ENCODE data around the gene QSER1. TPM values are rescaled to one million over a fixed set of nuclear protein-coding genes. Genes with fewer than 3 reads are reported as not detected.
"Not testable (repeated sequence)": the region's sequence is repeated elsewhere in the genome, so short reads cannot be mapped to it uniquely, and the experiment has no call there.

The QSER1 gene
- total RNA-seq, 1 donor from 2014 or later = 15.1 TPM

DNA sequence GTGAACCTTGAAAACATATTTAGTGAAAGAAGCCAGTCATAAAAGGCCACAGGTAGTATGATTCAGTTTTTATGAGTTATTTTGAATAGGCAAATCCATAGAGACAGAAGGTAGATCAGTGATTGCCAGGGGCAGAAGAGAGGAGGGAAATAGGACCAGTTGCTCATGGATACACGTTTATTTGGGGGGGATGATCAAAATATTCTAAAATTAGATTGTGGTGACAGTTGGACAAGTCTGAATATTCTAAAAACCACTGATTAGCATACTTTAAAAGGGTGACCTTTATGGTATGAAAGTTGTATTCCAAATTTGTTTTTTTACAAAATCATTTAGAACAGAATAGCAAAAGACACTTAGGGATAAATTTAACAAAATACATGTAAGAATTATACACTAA, 28.6 kb downstream of the QSER1 start:
- H3K4me3 Mint-ChIP-seq = no peak overlapping the region
- H3K27ac Mint-ChIP-seq = no peak overlapping the region
- TF ChIP-seq, protein P1, sequence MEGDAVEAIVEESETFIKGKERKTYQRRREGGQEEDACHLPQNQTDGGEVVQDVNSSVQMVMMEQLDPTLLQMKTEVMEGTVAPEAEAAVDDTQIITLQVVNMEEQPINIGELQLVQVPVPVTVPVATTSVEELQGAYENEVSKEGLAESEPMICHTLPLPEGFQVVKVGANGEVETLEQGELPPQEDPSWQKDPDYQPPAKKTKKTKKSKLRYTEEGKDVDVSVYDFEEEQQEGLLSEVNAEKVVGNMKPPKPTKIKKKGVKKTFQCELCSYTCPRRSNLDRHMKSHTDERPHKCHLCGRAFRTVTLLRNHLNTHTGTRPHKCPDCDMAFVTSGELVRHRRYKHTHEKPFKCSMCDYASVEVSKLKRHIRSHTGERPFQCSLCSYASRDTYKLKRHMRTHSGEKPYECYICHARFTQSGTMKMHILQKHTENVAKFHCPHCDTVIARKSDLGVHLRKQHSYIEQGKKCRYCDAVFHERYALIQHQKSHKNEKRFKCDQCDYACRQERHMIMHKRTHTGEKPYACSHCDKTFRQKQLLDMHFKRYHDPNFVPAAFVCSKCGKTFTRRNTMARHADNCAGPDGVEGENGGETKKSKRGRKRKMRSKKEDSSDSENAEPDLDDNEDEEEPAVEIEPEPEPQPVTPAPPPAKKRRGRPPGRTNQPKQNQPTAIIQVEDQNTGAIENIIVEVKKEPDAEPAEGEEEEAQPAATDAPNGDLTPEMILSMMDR (IDR thresholded peaks at IDR 0.05) = no peak
- no peaks in the 10 kb centered on the region for H3K9me3 Mint-ChIP-seq
- intact Hi-C loops (cut with micrococcal nuclease) = no loop called here
- ChIA-PET POLR2A (no interaction called here), CTCF (no interaction called here)
- no peaks in the 10 kb centered on the region for H3K36me3 Mint-ChIP-seq (ENCODE audit: low read depth)
- no peak for ATAC-seq (ENCODE audit: low read depth)
- no peaks in the 10 kb centered on the region for H3K27me3 Mint-ChIP-seq
- H3K4me1 Mint-ChIP-seq = peaks cover 9% of the 10 kb centered on the region
- no peak for DNase-seq

DNA sequence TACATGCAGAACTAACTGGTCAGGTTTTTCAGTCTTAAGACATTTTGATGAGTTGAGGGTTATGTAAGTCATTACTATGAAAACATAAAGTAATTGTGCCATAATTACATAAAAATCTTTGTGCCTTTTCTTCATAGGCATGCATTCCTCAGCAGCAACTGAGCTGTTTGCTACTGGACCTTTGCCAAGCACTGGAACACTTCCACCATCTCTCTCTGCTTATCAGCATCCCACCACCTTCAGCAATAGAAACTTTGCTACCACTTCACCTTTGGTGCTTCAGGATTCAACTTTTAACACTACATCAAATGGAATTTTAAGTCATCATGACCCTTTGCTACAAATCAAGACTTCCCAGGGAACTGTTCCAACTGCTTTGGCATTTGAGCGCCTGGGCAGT, 39.0 kb downstream of the QSER1 start:
- ChIA-PET CTCF (no interaction called here), POLR2A (no interaction called here)
- TF ChIP-seq, protein P1 (IDR thresholded peaks at IDR 0.05) = no peak
- intact Hi-C loops (cut with micrococcal nuclease) = no loop called here
- Mint-ChIP-seq H3K4me3 (no peak overlapping the region), H3K27ac (no peak overlapping the region), H3K9me3 (no peaks in the 10 kb centered on the region), H3K36me3 (ENCODE audit: low read depth) (peaks cover 58% of the 10 kb centered on the region), H3K4me1 (no peaks in the 10 kb centered on the region), H3K27me3 (no peaks in the 10 kb centered on the region)
- no peak for DNase-seq
- no peak for ATAC-seq (ENCODE audit: low read depth)

DNA sequence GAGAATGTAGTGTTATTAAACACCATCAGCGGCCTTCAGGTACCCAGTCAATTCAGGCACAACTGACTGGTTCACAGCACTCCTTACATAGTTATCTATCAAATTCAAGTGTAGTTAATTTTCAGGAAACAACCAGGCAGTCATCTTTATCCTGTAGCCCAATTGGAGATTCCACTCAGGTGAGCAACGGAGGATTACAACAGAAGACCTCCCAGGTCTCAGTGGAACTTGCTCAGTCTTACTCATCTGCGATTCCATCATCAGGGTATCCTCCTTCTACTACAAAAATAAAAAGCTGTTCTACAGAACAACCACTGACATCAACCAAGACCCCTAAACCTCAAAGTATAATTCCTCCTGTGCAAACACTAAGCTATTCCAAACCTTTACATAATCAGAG, 39.6 kb downstream of the QSER1 start:
- DNase-seq (no peak), ATAC-seq (ENCODE audit: low read depth) (no peak)
- H3K36me3 Mint-ChIP-seq (ENCODE audit: low read depth) = peaks cover 64% of the 10 kb centered on the region
- no peak overlapping the region for H3K27ac Mint-ChIP-seq
- no peaks in the 10 kb centered on the region for H3K4me1 Mint-ChIP-seq
- TF ChIP-seq, protein P1 (IDR thresholded peaks at IDR 0.05) = no peak
- CTCF ChIA-PET = no interaction called here
- H3K4me3 Mint-ChIP-seq = no peak overlapping the region
- H3K9me3 Mint-ChIP-seq = no peaks in the 10 kb centered on the region
- intact Hi-C loops (cut with micrococcal nuclease) = no loop called here
- no peaks in the 10 kb centered on the region for H3K27me3 Mint-ChIP-seq
- POLR2A ChIA-PET = interaction anchor here (0.6 kb wide), 1 partner anchor 234 kb away, joined by 4 read pairs; no protein-coding TSS in a partner anchor

DNA sequence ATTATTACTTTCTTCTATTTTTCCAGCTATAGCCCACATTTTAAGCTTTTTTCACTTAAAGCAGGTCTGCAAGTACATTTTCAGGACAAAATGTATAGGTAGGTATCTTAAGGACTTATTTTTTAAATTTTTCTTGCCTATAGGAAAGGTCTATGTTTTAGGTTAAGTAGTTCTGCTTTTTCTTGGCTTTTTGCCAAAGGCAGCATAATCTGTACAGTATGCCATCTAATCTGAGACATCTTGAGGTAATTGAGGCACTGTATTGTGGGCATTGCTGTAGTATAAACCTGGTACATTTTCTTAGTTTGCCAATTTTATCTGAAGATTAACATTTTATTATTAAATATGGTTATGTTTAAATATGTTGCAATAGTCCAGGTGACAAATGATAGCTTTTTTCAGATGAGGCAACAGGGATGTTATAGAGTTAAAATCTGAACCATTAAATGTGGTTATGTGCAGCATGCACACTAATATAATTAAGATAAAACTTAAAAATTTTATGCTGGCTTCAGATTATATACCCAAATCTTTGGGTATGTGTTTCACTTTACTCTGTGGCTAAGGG, 42.9 kb downstream of the QSER1 start:
- Mint-ChIP-seq H3K27ac (no peak overlapping the region), H3K4me3 (no peak overlapping the region)
- no peak for DNase-seq

DNA sequence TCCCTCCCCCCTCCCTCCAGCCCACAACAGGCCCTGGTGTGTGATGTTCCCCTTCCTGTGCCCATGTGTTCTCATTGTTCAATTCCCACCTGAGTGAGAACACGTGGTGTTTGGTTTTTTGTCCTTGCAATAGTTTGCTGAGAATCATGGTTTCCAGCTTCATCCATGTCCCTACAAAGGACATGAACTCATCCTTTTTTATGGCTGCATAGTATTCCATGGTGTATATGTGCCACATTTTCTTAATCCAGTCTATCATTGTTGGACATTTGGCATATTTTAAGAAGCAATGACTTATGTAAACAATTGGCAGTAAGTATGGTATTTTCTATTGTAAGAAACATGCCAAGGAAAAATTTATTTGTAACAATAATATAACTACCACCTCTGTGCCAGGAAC, 43.6 kb downstream of the QSER1 start:
- DNase-seq; H3K9me3 Mint-ChIP-seq; H3K27me3 Mint-ChIP-seq; intact Hi-C loops (cut with micrococcal nuclease); ATAC-seq (ENCODE audit: low read depth); H3K27ac Mint-ChIP-seq; H3K4me3 Mint-ChIP-seq; CTCF ChIA-PET: not testable (repeated sequence)
- POLR2A ChIA-PET = interaction anchor here (0.7 kb wide), 1 partner anchor 35 kb away, joined by 3 read pairs; no protein-coding TSS in a partner anchor
- peaks cover 16% of the 10 kb centered on the region for H3K4me1 Mint-ChIP-seq
- peaks cover 80% of the 10 kb centered on the region for H3K36me3 Mint-ChIP-seq (ENCODE audit: low read depth)

More for the DNA sequence above, 42.9 kb downstream of the QSER1 start:
- no peaks in the 10 kb centered on the region for H3K27me3 Mint-ChIP-seq
- no peak for ATAC-seq (ENCODE audit: low read depth)
- ChIA-PET POLR2A (interaction anchor here (0.7 kb wide), 1 partner anchor 36 kb away, joined by 3 read pairs; no protein-coding TSS in a partner anchor), CTCF (no interaction called here)
- H3K9me3 Mint-ChIP-seq = no peaks in the 10 kb centered on the region
- TF ChIP-seq, protein P1 (IDR thresholded peaks at IDR 0.05) = no peak
- H3K36me3 Mint-ChIP-seq (ENCODE audit: low read depth) = peaks cover 74% of the 10 kb centered on the region
- H3K4me1 Mint-ChIP-seq = peaks cover 13% of the 10 kb centered on the region
- intact Hi-C loops (cut with micrococcal nuclease) = no loop called here

DNA sequence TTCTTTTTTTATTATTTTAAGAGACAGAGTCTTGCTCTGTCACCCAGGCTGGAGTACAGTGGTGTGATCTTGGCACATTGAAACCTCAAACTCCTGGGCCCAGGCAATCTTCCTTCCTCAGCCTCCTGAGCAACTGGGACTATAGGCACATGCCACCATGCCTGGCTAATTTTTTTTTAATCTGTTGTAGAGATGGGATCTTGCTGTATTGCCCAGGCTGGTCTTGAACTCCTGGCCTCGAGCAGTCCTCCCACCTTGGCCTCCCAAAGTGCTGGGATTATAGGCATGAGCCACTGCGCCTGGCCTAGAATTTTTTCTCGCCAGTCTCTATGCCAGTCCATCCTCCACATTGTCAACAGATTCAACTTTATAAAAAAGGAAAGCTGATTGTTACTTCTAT, 44.7 kb downstream of the QSER1 start:
- DNase-seq; intact Hi-C loops (cut with micrococcal nuclease); ATAC-seq (ENCODE audit: low read depth); H3K4me3 Mint-ChIP-seq; CTCF ChIA-PET; H3K27me3 Mint-ChIP-seq; POLR2A ChIA-PET; H3K9me3 Mint-ChIP-seq; H3K27ac Mint-ChIP-seq: not testable (repeated sequence)
- Mint-ChIP-seq H3K36me3 (ENCODE audit: low read depth) (peaks cover 73% of the 10 kb centered on the region), H3K4me1 (peaks cover 16% of the 10 kb centered on the region)

Data from activated B cell treated with CpG ODN at 0.5 μM for 24 hours (primary cell).